SK-N-SH (cell line): ENCODE measurements around the gene FBXW9.

Source experiments
- CHD2 ChIP-seq: fragments of 150-350 bp; IDR thresholded peaks from 2 replicates; pipeline ENCODE4 v1.6.1; 2018; ENCODE audit warnings: low read length; ENCODE audit not compliant: partially characterized antibody
- EP300 ChIP-seq, 2 experiments: IDR thresholded peaks; 2 replicates each; pipeline versions ENCODE4 v1.4.0 to v1.6.1; 2012; ENCODE audit warnings: borderline replicate concordance in 1 of 2, low read depth in 1 of 2, low read length in 1 of 2
- FOXM1 ChIP-seq: IDR thresholded peaks from 2 replicates; pipeline ENCODE4 v1.4.0; 2012; ENCODE audit warnings: low read depth, mild to moderate bottlenecking
- JUND ChIP-seq: IDR thresholded peaks from 2 replicates; pipeline ENCODE4 v1.4.0; 2012
- POLR2AphosphoS5 ChIP-seq: IDR thresholded peaks from 2 replicates; pipeline ENCODE4 v1.6.1; 2012; ENCODE audit warnings: low read depth, low read length
- RAD21 ChIP-seq: IDR thresholded peaks from 2 replicates; pipeline ENCODE4 v1.6.1; 2012; ENCODE audit warnings: mild to moderate bottlenecking, low read length
- RFX5 ChIP-seq: IDR thresholded peaks from 2 replicates; pipeline ENCODE4 v1.6.1; 2012; ENCODE audit warnings: mild to moderate bottlenecking, improper control_type of control experiment, low read length
- RXRA ChIP-seq: IDR thresholded peaks from 2 replicates; pipeline ENCODE4 v1.4.0; 2012; ENCODE audit warnings: low read depth, mild to moderate bottlenecking, borderline replicate concordance
- SIN3A ChIP-seq: IDR thresholded peaks from 2 replicates; pipeline ENCODE4 v1.6.1; 2012; ENCODE audit warnings: low read depth, mild to moderate bottlenecking, low read length, moderate library complexity, borderline replicate concordance
- TAF1 ChIP-seq: IDR thresholded peaks from 2 replicates; pipeline ENCODE4 v1.6.1; 2012; ENCODE audit warnings: low read depth, mild to moderate bottlenecking, low read length, moderate library complexity, borderline replicate concordance
- YY1 ChIP-seq: IDR thresholded peaks from 2 replicates; pipeline ENCODE4 v1.4.0; 2012; ENCODE audit warnings: low read depth, mild to moderate bottlenecking
- TF ChIP-seq, protein P1 (sequence below): fragments of 200-600 bp; sonication (generic); IDR thresholded peaks from 2 replicates; pipeline ENCODE4 v1.6.1; 2017; ENCODE audit warnings: antibody characterized with exemption, mild to moderate bottlenecking, moderate library complexity
- TF ChIP-seq, protein P2 (sequence below): IDR thresholded peaks from 2 replicates; pipeline ENCODE4 v1.4.0; 2012; ENCODE audit warnings: low read depth, borderline replicate concordance
- TF ChIP-seq, protein P3 (sequence below): fragments of 150-350 bp; IDR thresholded peaks from 2 replicates; pipeline ENCODE4 v1.6.1; 2016; ENCODE audit warnings: mild to moderate bottlenecking, low read depth, low read length

DNA sequence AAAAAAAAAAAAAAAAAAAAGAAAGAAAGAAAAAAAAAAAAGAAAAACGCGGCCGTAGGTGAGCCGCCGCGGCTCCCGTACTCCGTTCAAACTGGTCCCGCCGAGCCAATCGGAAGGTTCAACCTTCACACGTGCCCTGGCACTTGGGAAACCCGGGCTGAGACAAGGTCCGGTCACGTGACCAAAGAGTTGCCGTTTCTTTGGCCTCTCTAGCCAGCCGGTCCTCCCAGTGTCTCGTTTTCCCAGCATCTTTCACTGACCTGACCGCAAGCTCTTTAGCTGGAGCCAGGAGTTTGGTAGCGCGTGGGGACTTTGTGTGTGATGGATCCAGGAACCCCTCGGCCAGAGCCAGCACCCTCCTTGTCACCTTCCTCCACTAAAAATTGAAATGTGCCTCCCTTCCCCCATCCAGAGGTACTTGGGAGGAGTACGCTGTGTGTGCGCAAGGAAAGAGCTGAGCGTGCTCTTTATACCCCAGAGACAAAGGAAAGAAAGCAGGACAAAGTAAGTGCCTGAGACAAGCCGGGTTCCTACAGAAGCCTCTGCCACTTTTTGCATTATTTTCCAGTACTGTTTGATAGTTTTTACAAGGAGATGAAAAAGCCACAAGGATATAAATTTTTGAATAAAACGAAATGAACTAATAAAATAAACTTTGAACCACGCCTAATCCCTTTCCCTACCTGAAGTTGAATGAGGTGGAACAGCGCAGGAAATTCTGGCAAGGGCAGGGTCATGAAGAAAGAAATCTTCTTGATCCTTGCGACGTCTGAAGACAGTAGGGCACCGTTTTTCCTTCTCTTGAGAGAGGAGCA is 26.3 kb upstream of the FBXW9 start:
- TF ChIP-seq, protein P1, sequence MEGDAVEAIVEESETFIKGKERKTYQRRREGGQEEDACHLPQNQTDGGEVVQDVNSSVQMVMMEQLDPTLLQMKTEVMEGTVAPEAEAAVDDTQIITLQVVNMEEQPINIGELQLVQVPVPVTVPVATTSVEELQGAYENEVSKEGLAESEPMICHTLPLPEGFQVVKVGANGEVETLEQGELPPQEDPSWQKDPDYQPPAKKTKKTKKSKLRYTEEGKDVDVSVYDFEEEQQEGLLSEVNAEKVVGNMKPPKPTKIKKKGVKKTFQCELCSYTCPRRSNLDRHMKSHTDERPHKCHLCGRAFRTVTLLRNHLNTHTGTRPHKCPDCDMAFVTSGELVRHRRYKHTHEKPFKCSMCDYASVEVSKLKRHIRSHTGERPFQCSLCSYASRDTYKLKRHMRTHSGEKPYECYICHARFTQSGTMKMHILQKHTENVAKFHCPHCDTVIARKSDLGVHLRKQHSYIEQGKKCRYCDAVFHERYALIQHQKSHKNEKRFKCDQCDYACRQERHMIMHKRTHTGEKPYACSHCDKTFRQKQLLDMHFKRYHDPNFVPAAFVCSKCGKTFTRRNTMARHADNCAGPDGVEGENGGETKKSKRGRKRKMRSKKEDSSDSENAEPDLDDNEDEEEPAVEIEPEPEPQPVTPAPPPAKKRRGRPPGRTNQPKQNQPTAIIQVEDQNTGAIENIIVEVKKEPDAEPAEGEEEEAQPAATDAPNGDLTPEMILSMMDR: no peak
- TF ChIP-seq FOXM1 (peak; percentile 42; the same call in 1 of the 2 replicates), RFX5 (no peak; the same call in 1 of the 2 replicates), JUND (no peak), RAD21 (no peak), POLR2AphosphoS5 (peak; percentile 76), RXRA (no peak), SIN3A (peak; percentile 89), TAF1 (peak; percentile 80), YY1 (no peak), EP300 (IDR thresholded peaks at IDR 0.05; ENCODE audit: borderline replicate concordance in 1 of 2, low read depth in 1 of 2, low read length in 1 of 2) (no peak), CHD2 (peak; percentile 27)
- TF ChIP-seq, protein P2, sequence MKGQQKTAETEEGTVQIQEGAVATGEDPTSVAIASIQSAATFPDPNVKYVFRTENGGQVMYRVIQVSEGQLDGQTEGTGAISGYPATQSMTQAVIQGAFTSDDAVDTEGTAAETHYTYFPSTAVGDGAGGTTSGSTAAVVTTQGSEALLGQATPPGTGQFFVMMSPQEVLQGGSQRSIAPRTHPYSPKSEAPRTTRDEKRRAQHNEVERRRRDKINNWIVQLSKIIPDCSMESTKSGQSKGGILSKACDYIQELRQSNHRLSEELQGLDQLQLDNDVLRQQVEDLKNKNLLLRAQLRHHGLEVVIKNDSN: peak; percentile 99
- TF ChIP-seq, protein P3, sequence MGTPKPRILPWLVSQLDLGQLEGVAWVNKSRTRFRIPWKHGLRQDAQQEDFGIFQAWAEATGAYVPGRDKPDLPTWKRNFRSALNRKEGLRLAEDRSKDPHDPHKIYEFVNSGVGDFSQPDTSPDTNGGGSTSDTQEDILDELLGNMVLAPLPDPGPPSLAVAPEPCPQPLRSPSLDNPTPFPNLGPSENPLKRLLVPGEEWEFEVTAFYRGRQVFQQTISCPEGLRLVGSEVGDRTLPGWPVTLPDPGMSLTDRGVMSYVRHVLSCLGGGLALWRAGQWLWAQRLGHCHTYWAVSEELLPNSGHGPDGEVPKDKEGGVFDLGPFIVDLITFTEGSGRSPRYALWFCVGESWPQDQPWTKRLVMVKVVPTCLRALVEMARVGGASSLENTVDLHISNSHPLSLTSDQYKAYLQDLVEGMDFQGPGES: no peak; the same call in 1 of the 2 replicates
